Glomerular visceral epithelial cell (primary cell): ENCODE measurements around the gene REG4.
"Not testable (repeated sequence)": the region's sequence is repeated elsewhere in the genome, so short reads cannot be mapped to it uniquely, and the experiment has no call there.

Source experiments
- DNase-seq: peaks from one replicate; pipeline ENCODE4 v3.0.0-alpha.2; 2016; ENCODE audit errors: extremely low spot score

Gene REG4

GRCh38 chr1:119811387-119811786, at the start of gene REG4:
Gene REG4 (minus strand): TSS chr1:119811460. CDS start chr1:119808769, 2,691 bp downstream.
- DNase-seq, result no peak

GRCh38 chr1:119859647-119860046, 48.4 kb upstream of the REG4 start:
- DNase-seq, result peak; percentile 39

- DNase-seq, result not testable (repeated sequence)
Measured at GRCh38 chr1:119858556-119859214, 47.4 kb upstream of the REG4 start.

GRCh38 chr1:119858126-119858525, 46.9 kb upstream of the REG4 start:
- DNase-seq, result no peak

- no peak for DNase-seq
Measured at GRCh38 chr1:119853155-119853554, 41.9 kb upstream of the REG4 start.

- not testable (repeated sequence) for DNase-seq
Measured at GRCh38 chr1:119844206-119844605, 32.9 kb upstream of the REG4 start.

GRCh38 chr1:119841306-119841705, 30.0 kb upstream of the REG4 start:
- DNase-seq, result no peak

GRCh38 chr1:119840745-119841144, 29.5 kb upstream of the REG4 start:
- no peak for DNase-seq

- DNase-seq, result no peak
Measured at GRCh38 chr1:119838236-119838635, 27.0 kb upstream of the REG4 start.

GRCh38 chr1:119834990-119835389, 23.7 kb upstream of the REG4 start:
- no peak for DNase-seq

- no peak for DNase-seq
Measured at GRCh38 chr1:119831027-119831426, 19.8 kb upstream of the REG4 start.

- no peak for DNase-seq
Measured at GRCh38 chr1:119829625-119830024, 18.4 kb upstream of the REG4 start.

GRCh38 chr1:119829006-119829405, 17.7 kb upstream of the REG4 start:
- not testable (repeated sequence) for DNase-seq

GRCh38 chr1:119828266-119828665, 17.0 kb upstream of the REG4 start:
- DNase-seq, result no peak

GRCh38 chr1:119827010-119827409, 15.8 kb upstream of the REG4 start:
- no peak for DNase-seq

GRCh38 chr1:119822406-119822805, 11.1 kb upstream of the REG4 start:
- no peak for DNase-seq

GRCh38 chr1:119818181-119818580, 6.9 kb upstream of the REG4 start:
- DNase-seq, result no peak

GRCh38 chr1:119816407-119816806, 5.1 kb upstream of the REG4 start:
- peak; percentile 42 for DNase-seq

GRCh38 chr1:119815928-119816327, 4.7 kb upstream of the REG4 start:
- DNase-seq, result no peak

GRCh38 chr1:119815361-119815760, 4.1 kb upstream of the REG4 start:
- DNase-seq, result peak; percentile 26

GRCh38 chr1:119814288-119814687, 3.0 kb upstream of the REG4 start:
- no peak for DNase-seq

- no peak for DNase-seq
Measured at GRCh38 chr1:119811985-119812557, 811 bp upstream of the REG4 start.

GRCh38 chr1:119808972-119809550, 2.2 kb downstream of the REG4 start:
- DNase-seq, result peak; percentile 71
